DMS 273 treated with DMSO at 0.1 percent for 48 hours (cell line): ENCODE measurements around the gene MALAT1.
A peak's percentile ranks its signal among the peaks of the same experiment; 100 is the strongest.
"Not testable (repeated sequence)": the region's sequence is repeated elsewhere in the genome, so short reads cannot be mapped to it uniquely, and the experiment has no call there.

Source experiments
- DNase-seq: peaks from one replicate; lab custom pipeline; 2025; lab: John Stamatoyannopoulos, UW

Gene MALAT1

GRCh38 chr11:65498727-65498976 is 193 bp upstream of the MALAT1 start:
- no peak for DNase-seq

DNA sequence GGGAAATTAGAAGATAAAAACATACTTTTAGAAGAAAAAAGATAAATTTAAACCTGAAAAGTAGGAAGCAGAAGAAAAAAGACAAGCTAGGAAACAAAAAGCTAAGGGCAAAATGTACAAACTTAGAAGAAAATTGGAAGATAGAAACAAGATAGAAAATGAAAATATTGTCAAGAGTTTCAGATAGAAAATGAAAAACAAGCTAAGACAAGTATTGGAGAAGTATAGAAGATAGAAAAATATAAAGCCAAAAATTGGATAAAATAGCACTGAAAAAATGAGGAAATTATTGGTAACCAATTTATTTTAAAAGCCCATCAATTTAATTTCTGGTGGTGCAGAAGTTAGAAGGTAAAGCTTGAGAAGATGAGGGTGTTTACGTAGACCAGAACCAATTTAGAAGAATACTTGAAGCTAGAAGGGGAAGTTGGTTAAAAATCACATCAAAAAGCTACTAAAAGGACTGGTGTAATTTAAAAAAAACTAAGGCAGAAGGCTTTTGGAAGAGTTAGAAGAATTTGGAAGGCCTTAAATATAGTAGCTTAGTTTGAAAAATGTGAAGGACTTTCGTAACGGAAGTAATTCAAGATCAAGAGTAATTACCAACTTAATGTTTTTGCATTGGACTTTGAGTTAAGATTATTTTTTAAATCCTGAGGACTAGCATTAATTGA is 1.0 kb downstream of the MALAT1 start:
- DNase-seq: no peak

- DNase-seq: no peak
These were observed 1.7 kb downstream of the MALAT1 start for GRCh38 chr11:65500387-65501185.

- DNase-seq: no peak
These were observed 2.3 kb downstream of the MALAT1 start for GRCh38 chr11:65501186-65501471.

DNA sequence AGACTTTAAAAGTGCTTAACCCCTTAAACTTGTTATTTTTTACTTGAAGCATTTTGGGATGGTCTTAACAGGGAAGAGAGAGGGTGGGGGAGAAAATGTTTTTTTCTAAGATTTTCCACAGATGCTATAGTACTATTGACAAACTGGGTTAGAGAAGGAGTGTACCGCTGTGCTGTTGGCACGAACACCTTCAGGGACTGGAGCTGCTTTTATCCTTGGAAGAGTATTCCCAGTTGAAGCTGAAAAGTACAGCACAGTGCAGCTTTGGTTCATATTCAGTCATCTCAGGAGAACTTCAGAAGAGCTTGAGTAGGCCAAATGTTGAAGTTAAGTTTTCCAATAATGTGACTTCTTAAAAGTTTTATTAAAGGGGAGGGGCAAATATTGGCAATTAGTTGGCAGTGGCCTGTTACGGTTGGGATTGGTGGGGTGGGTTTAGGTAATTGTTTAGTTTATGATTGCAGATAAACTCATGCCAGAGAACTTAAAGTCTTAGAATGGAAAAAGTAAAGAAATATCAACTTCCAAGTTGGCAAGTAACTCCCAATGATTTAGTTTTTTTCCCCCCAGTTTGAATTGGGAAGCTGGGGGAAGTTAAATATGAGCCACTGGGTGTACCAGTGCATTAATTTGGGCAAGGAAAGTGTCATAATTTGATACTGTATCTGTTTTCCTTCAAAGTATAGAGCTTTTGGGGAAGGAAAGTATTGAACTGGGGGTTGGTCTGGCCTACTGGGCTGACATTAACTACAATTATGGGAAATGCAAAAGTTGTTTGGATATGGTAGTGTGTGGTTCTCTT is 2.8 kb downstream of the MALAT1 start:
- DNase-seq: no peak

DNA sequence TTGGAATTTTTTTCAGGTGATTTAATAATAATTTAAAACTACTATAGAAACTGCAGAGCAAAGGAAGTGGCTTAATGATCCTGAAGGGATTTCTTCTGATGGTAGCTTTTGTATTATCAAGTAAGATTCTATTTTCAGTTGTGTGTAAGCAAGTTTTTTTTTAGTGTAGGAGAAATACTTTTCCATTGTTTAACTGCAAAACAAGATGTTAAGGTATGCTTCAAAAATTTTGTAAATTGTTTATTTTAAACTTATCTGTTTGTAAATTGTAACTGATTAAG is 3.4 kb downstream of the MALAT1 start:
- DNase-seq: no peak

DNA sequence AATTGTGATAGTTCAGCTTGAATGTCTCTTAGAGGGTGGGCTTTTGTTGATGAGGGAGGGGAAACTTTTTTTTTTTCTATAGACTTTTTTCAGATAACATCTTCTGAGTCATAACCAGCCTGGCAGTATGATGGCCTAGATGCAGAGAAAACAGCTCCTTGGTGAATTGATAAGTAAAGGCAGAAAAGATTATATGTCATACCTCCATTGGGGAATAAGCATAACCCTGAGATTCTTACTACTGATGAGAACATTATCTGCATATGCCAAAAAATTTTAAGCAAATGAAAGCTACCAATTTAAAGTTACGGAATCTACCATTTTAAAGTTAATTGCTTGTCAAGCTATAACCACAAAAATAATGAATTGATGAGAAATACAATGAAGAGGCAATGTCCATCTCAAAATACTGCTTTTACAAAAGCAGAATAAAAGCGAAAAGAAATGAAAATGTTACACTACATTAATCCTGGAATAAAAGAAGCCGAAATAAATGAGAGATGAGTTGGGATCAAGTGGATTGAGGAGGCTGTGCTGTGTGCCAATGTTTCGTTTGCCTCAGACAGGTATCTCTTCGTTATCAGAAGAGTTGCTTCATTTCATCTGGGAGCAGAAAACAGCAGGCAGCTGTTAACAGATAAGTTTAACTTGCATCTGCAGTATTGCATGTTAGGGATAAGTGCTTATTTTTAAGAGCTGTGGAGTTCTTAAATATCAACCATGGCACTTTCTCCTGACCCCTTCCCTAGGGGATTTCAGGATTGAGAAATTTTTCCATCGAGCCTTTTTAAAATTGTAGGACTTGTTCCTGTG is 3.9 kb downstream of the MALAT1 start:
- no peak for DNase-seq

- DNase-seq: no peak
These were observed 4.6 kb downstream of the MALAT1 start for GRCh38 chr11:65503368-65503948.

- no peak for DNase-seq
These were observed 5.3 kb downstream of the MALAT1 start for GRCh38 chr11:65503949-65504673.

GRCh38 chr11:65504674-65505465 is 6.0 kb downstream of the MALAT1 start:
- no peak for DNase-seq

- DNase-seq: no peak
These were observed 6.8 kb downstream of the MALAT1 start for GRCh38 chr11:65505466-65506289.

GRCh38 chr11:65506290-65506771 is 7.5 kb downstream of the MALAT1 start:
- no peak for DNase-seq

- peak; percentile 96 for DNase-seq
These were observed 8.1 kb downstream of the MALAT1 start for GRCh38 chr11:65506772-65507505.

GRCh38 chr11:65512311-65512710 is 13.5 kb downstream of the MALAT1 start:
- DNase-seq: not testable (repeated sequence)

- no peak for DNase-seq
These were observed 17.5 kb downstream of the MALAT1 start for GRCh38 chr11:65516135-65516968.

DNA sequence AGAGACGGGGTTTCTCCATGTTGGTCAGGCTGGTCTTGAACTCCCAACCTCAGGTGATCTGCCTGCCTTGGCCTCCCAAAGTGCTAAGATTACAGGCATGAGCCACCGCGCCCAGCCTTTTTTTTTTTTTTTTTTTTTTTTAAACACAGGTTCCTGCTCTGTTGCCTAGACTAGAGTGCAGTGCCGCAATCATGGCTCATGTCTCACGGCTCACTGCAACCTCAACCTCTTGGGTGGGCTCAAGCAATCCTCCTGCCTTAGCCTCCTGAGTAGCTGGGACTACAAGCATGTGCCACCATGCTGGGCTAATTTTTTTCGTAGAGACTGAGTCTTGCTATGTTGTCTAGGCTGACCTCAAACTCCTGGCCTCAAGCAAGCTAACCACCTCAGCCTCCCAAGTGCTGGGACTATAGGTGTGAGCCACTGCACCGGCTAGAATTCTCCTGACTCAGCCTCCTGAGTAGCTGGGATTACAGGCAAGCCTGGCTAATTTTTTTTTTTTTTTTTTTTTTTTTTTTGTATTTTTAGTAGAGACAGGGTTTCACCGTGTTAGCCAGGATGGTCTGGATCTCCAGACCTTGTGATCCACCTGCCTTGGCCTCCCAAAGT is 20.2 kb downstream of the MALAT1 start:
- not testable (repeated sequence) for DNase-seq

DNA sequence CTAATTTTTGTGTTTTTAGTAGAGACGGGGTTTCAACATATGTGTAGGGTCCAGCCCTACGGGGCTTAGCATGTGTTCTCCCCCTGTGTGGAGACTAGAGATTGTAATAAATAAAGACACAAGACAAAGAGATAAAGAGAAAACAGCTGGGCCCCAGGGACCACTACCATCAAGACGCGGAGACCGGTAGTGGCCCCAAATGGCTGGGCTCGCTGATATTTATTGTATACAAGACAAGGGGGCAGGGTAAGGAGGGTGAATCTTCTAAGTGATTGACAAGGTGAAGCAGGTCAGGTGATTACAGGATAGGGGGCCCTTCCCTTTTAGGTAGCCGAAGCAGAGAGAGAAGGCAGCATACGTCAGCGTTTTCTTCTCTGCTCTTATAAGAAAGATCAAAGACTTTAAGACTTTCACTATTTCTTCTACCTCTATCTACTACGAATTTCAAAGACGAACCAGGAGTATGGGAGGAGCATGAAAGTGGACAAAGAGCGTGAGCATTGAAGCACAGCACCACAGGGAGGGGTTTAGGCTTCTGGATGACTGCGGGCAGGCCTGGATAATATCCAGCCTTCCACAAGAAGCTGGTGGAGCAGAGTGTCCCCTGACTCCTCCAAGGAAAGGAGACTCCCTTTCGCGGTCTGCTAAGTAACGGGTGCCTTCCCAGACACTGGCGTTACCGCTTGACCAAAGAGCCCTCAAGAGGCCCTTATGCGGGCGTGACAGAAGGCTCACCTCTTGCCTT is 23.1 kb downstream of the MALAT1 start:
- DNase-seq: not testable (repeated sequence)
